GM12874 (cell line): ENCODE results near the gene MACC1.

Source experiments
- TF ChIP-seq, protein P1 (sequence below): IDR thresholded peaks from 2 replicates; pipeline ENCODE4 v1.5.1; 2011; ENCODE audit warnings: low read depth, mild to moderate bottlenecking, control low read depth, low read length, moderate library complexity; ENCODE audit not compliant: insufficient read depth

The MACC1 gene

DNA sequence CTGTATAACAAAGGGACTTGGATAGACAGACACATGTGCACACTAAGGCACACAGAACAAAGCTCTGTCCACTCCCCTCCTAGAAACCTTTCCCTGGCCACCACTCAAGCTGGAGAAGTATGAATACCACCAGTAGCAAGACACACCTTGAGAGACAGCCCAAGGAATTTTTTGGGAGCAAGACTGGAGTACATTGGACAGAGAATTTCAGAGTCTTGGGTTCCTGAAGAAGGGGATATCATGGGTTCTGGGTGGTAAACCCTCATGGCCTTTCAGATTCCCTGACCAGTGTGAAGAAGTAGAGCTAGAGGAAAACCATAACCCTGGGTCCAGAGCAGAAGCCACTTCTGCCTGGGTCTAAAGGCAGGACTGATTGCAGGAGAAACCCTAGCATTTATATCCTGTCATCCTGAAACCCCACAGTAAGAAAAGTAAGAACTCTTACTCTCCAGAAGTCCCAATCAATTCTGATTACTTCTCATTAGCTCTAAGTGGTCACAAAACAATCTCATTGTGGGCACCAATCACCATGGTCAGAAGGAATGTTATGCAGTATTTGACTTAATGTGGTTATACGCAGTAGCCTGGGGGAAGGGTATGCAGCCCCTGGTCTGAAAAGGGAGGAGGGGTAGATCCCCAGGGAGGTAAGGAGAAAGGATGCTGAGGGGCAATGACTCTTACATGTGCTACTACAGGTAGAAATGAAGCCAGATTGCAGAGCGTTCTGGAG, 20.4 kb upstream of the MACC1 start:
- TF ChIP-seq, protein P1, sequence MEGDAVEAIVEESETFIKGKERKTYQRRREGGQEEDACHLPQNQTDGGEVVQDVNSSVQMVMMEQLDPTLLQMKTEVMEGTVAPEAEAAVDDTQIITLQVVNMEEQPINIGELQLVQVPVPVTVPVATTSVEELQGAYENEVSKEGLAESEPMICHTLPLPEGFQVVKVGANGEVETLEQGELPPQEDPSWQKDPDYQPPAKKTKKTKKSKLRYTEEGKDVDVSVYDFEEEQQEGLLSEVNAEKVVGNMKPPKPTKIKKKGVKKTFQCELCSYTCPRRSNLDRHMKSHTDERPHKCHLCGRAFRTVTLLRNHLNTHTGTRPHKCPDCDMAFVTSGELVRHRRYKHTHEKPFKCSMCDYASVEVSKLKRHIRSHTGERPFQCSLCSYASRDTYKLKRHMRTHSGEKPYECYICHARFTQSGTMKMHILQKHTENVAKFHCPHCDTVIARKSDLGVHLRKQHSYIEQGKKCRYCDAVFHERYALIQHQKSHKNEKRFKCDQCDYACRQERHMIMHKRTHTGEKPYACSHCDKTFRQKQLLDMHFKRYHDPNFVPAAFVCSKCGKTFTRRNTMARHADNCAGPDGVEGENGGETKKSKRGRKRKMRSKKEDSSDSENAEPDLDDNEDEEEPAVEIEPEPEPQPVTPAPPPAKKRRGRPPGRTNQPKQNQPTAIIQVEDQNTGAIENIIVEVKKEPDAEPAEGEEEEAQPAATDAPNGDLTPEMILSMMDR: no peak

DNA sequence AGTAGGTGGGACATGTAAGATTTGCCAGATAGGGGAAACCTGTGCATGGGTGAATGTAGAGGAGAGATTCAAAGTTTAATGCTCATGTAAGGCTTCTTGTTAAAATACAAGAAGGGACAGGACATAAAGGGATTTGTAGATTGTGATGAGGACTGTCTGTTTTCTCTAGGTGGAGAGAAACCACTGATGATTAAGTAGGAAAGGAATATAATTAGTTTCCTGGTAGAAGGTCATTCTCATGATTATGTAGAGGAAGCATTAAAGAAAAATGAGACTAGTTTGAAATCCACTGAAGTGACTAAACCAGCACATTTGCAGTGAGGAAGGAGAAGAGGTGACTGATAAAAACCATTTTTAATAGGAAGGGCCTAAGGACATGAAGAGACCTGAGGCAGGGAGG, 19.6 kb upstream of the MACC1 start:
- TF ChIP-seq, protein P1: no peak

DNA sequence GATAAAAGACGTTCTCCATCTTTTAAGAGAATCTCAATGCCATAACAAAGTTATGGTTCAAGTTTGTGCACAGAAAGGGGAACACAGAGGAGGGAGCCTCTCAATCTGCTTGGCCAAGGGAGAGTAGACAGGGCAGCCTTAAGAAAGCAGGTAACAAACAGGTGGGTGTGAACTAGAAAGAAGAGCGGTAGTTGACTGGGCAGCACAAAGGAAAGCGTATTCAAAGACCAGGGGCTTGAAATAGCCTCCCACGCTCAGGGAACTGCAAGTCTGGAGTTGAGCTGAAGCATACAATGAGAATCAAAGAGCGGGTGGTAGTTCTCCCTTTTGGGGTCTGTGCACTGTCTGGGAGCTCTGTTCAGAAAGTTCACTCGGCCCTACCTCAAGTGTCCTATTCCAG, 18.9 kb upstream of the MACC1 start:
- TF ChIP-seq, protein P1: no peak

DNA sequence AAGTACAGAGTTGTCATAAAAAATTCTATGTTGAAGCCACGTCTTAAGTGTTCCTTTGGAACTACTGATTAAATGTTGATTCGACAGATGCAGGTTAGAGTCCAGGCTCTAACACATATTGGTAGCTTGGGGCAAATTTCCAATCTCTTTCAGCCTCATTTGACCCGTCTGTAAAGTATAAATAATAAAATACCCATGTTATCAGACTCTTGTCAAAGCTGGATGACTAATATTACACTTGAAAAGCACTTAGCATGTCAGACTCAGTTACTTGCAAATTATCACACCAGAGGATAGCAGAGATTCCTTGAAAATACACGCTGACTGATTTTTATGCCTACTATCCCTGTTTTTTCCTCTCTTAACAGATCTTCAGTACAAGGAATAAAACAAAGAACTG, 18.1 kb upstream of the MACC1 start:
- TF ChIP-seq, protein P1: no peak

DNA sequence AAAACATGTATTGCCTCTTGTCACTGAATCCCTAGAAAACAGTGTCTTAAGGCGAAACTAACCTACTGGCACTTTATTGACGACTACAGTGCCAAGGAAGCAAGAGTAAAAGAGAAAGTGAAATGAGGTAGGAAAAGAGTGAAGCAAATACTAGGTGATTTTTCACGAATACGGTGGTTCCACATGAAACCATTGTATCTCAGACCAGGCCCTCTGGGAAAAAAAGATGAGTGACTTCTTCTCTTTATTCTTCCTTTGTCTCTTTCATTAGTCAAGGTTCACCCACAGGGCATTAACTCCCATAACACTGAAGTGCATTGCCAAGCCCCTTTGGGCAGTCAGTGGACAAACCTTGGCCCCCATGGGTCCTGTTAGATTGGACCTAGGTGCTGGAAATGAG, 16.2 kb upstream of the MACC1 start:
- TF ChIP-seq, protein P1: no peak

DNA sequence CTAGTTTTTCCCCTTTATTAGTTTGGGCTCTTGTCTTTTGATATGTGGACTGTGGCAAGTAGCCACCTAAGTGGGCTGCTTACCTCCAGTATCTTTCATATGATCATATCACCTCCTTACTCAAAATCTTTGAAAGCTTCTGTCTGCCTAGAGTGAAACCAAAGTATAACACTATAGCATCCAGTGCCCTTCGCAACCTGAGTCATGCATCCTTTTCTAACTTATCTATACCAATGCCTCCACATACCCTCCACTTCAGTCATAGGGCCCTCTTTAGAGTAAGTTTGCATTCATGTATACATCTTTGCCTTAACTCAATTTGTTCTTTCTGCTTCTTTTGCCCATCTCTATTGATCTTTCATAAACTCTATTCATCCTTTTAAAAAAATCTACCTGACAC, 15.7 kb upstream of the MACC1 start:
- TF ChIP-seq, protein P1: no peak

DNA sequence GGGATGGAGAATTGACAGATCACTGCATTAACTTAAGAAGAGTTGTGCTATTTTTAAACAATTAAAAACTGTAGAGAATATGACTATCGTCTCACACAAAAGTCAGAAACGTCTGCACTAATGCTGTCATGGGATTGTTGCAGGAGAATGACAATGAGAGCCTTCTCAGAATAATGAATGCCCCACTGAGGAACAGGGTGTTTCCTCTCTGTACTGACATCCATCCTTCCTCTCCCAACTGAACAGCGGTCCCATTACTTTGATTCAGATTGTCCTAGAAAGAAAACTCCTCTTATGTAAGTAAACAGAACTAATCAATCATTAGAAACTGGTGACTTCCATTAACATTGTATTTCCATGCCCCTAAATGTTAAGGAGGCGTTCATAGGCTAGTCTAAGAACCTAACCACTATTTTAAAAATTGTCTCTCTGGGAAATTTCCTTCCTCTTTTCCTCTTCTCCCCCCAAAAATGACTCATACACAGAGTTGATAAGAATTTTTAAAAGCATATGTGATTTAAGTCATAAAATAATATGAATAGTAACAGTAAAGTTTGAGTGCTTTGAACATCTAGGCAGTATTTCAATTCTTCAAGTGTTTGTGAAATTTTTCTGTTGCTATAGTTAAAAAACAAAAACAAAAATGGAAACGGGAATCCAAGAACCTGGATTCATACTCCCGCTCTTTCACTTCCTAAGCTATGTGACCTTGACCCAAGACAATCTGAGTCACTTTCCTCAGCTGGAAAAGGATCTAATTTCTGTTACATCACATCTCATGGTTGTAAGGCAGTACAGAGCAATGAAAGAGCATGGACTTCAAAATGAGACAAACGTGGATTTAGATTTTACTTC, 12.7 kb upstream of the MACC1 start:
- TF ChIP-seq, protein P1: no peak
